ENCODE data around the gene GRHL1.

GRHL1 gene

GRCh38 chr2:9995059-9995458 is 43.6 kb downstream of the GRHL1 start:
- no peak for DNase-seq

- no peak for DNase-seq
Observed at GRCh38 chr2:9996321-9996720, 44.8 kb downstream of the GRHL1 start.

- no peak for DNase-seq
Observed at GRCh38 chr2:9997936-9998335, 46.4 kb downstream of the GRHL1 start.

- no peak for DNase-seq
Observed at GRCh38 chr2:9998916-9999654, 47.6 kb downstream of the GRHL1 start.

GRCh38 chr2:9999693-10000092 is 48.2 kb downstream of the GRHL1 start:
- no peak for DNase-seq

GRCh38 chr2:10000541-10000940 is 49.0 kb downstream of the GRHL1 start:
- DNase-seq: no peak

- no peak for DNase-seq
Observed at GRCh38 chr2:10001586-10001985, 50.1 kb downstream of the GRHL1 start.

- DNase-seq: no peak
Observed at GRCh38 chr2:10002109-10002508, 50.6 kb downstream of the GRHL1 start.

GRCh38 chr2:10002681-10003080 is 51.2 kb downstream of the GRHL1 start:
- no peak for DNase-seq

GRCh38 chr2:10003206-10004125 is 52.0 kb downstream of the GRHL1 start:
- no peak for DNase-seq

GRCh38 chr2:10004401-10004800 is 52.9 kb downstream of the GRHL1 start:
- DNase-seq: no peak

GRCh38 chr2:10004836-10005235 is 53.3 kb downstream of the GRHL1 start:
- DNase-seq: no peak

GRCh38 chr2:10005461-10006235 is 54.2 kb downstream of the GRHL1 start:
- DNase-seq: no peak

- peak; percentile 13 for DNase-seq
Observed at GRCh38 chr2:10006236-10007161, 55.0 kb downstream of the GRHL1 start.

- DNase-seq: no peak
Observed at GRCh38 chr2:10007435-10007834, 55.9 kb downstream of the GRHL1 start.

GRCh38 chr2:10007921-10008808 is 56.7 kb downstream of the GRHL1 start:
- DNase-seq: no peak

GRCh38 chr2:10008809-10009176 is 57.3 kb downstream of the GRHL1 start:
- DNase-seq: no peak

- DNase-seq: no peak
Observed at GRCh38 chr2:10009271-10009810, 57.8 kb downstream of the GRHL1 start.

- no peak for DNase-seq
Observed at GRCh38 chr2:10009811-10010781, 58.6 kb downstream of the GRHL1 start.
